HG03159 (cell line): ENCODE data around the gene EPHA1.
A peak's percentile ranks its signal among the peaks of the same experiment; 100 is the strongest.

Experiments used
- ATAC-seq: cut with Tn5 transposase; IDR thresholded peaks from one replicate; pipeline ENCODE4 v1.9.1; 2021; ENCODE audit warnings: mild to moderate bottlenecking, moderate library complexity; ENCODE audit not compliant: unreplicated experiment

Gene EPHA1

DNA sequence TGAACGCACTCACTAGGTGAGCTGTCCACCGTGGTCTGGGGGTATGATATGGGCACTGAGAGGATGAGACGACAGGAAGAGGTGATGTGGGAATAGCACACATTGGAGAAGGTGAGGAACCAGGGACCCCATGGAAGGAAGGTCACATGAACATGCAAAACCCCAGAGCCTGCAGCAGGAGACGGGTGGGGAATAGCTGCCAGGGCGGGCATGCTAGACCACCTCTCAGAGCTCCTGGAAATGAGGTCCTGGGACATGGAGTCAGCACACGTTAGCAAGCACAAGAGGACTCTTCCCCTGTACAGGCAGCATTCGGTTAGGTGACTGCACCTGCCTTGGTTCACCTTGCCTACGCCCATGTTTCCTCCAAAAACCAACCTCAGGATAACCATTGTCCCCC lies 54.3 kb downstream of the EPHA1 start:
- no peak for ATAC-seq

- no peak for ATAC-seq
These were observed 56.1 kb downstream of the EPHA1 start for GRCh38 chr7:143352531-143353002.

DNA sequence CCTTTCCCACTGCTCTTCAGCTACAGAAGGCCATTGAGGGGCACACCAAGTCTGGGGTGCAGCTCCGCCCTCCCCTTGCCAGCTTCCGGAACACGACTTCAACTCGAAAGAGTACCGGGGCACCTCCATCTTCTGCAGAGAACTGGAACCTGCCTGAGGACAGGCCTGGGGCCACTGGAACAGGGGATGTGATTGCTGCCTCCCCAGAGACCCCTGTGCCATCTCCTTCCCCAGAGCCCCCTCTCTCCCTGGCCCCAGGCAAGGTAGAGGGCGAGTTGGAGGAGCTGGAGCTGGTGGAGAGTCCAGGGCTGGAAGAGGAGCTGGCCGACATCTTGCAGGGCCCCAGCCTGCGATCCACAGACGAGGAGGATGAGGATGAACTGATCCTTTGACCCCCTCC lies 57.1 kb downstream of the EPHA1 start:
- ATAC-seq = no peak

DNA sequence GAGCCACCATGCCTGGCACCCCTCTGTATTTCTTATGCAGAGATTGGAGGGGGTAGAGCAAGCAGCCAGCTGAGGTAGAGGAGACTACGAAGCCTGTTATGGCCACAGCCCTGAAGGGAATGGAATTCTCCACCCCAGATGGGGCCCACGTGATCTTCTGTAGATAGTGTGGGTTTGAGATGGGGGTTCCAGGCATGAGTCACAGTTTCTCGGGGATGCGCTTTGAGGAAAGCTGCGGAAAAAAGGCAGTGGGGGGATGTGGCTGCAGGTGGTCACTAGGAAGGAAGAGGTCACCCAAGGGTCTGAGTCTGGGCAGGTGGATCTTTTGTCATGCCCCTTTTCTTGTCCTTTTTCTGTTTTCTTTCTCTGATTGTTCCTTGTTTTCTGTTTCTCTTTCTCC lies 57.6 kb downstream of the EPHA1 start:
- no peak for ATAC-seq

- no peak for ATAC-seq
These were observed 60.7 kb downstream of the EPHA1 start for GRCh38 chr7:143347950-143348349.

DNA sequence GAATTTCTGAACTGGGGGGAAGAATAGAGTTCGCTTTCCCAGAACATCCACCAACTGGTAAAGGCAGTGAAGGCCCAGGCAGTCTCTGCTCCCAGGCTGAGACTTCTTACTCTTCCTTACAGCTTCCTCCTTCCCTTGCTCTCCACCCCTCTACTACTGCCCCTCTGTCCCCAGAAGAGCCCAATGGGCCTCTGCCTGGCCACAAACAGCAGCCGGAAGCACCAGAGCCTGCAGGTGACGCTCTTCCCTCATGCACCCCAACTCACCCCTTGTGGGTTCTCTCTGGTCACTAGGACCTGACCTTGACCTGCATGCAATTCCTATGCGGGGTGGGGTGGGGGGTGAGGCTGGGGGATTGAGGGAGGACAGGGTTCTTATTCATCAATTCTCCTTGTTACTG lies 62.6 kb downstream of the EPHA1 start:
- ATAC-seq = no peak

GRCh38 chr7:143345428-143345900 lies 63.2 kb downstream of the EPHA1 start:
- peak; percentile 93 for ATAC-seq

GRCh38 chr7:143343596-143343995 lies 65.1 kb downstream of the EPHA1 start:
- ATAC-seq = no peak

GRCh38 chr7:143341842-143342241 lies 66.8 kb downstream of the EPHA1 start:
- ATAC-seq = no peak
